GM19025 (cell line): ENCODE results near the gene CTSF.
A peak's percentile ranks its signal among the peaks of the same experiment; 100 is the strongest.
"Not testable (repeated sequence)": the region's sequence is repeated elsewhere in the genome, so short reads cannot be mapped to it uniquely, and the experiment has no call there.

ENCODE experiments used
- ATAC-seq: cut with Tn5 transposase; IDR thresholded peaks from one replicate; pipeline ENCODE4 v1.9.1; 2021; ENCODE audit warnings: mild to moderate bottlenecking, low read depth, moderate library complexity; ENCODE audit not compliant: unreplicated experiment

Gene CTSF

DNA sequence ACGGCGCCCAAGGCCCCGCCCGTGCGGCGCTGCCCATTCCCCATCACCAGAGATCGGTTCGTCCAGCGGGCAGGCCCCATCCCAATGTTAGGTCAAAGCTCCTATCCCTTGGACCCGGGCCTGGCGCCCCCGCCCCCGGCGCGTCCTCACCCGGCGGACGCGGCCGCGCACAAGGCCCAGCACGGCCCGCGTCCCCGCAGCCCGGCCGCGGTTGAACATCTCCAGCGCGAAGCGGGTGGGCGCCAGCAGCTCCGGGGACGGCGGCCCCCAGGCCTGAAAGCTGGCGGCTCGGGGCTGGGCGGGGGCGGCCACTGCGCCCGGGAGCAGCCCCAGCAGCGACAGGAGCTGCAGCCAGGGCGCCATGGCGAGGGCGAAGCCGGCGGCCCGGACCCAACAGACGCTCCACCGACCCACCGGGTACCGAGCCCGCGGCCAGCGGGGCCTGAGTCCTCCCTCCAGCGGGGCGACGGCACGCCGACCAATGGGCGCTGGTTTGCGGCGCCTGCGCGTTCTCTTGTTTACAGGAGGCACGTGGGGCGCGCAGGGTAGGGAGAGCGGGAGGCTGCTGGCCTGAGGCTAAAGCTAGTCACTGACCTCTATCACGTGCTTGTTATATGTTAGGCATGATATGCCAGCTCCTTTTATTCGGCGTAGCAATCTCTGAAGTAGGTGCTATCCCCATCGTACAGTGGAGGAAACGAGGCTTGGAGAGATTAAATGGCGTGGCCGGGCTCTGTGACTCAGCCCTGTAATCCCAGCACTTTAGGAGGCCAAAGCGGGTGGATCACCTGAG, at the start of gene CTSF:
Gene CTSF, minus strand, starts transcription at position 483 of the 793 bp plus-strand sequence. Its CDS starts 120 bp downstream, at position 363.
- ATAC-seq: no peak

DNA sequence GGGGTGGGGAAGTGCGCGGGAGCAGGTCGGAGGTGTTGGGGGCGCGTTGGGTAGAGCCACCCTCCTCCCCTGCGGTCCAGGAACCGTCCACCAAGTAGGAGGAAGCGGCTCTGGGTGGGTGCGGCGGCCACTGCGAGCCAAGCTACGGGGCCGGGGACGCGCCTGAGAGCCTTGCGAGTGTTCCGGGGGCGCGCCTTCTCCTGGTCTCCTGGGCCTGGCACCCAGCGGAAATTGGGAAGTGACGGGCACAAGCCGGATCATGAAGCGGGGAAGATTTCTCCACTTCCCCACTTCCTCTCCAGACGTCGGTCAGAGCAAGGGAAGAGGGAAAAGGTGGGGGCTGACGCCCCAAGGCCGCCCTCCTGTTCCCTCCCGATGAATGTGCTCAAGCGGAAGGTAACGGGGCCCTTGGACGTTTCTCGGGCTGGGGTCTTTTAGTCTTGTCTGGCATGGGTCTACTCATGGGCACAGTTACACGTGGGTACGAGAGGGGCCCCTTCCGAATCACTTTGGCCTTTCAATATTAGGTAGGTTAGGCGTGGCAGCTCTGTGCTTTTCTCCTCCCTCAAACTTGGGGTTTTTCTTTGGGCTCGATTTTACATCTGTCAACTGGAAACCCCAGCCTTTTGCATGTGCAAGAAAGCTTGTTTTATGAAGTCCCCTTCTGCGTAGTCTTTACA, 48.9 kb upstream of the CTSF start:
- ATAC-seq: no peak

DNA sequence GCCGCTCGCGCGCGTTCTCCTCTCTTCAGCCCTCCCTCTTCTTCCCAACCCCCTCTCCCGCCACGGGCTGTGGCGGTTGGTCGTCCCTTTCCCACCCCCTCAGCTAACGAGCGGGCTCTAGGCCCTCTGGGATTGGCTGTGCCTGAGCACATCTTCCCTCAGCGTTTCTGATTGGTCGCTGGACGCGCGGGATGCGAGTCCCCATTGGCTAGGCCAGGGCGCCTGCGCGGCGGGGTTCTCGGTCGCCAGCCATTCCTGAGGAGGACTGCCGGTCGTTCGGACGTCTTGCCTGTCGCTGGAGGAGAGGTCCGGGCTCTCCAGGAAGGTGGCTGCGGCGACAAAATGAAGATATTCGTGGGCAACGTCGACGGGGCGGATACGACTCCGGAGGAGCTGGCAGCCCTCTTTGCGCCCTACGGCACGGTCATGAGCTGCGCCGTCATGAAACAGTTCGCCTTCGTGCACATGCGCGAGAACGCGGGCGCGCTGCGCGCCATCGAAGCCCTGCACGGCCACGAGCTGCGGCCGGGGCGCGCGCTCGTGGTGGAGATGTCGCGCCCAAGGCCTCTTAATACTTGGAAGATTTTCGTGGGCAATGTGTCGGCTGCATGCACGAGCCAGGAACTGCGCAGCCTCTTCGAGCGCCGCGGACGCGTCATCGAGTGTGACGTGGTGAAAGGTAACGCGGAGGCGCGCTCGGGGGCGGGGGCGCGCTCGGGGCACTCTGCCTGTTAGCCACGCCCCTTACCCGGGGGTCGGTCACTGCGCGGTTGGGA, 48.2 kb upstream of the CTSF start, which contains the start of gene RBM14:
Gene RBM14, plus strand, starts transcription at position 252 of the 776 bp plus-strand sequence. Its CDS starts 91 bp downstream, at position 343.
- peak; percentile 93 for ATAC-seq

DNA sequence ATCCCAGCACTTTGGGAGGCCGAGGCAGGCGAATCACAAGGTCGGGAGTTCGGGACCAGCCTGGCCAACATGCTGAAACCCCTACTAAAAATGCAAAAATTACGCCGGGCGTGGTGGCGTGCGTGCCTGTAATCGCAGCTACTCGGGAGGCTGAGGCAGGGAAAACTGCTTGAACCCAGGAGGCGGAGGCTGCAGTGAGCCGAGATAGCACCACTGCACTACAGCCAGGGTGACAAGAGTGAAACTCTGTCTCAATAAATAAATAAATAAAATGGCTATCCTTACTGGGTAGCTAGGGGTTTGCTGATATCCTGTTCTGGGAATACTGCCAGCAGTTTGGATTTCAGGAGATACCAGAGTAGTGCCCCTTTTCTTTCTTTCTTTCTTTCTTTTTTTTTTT, 45.7 kb upstream of the CTSF start:
- no peak for ATAC-seq

DNA sequence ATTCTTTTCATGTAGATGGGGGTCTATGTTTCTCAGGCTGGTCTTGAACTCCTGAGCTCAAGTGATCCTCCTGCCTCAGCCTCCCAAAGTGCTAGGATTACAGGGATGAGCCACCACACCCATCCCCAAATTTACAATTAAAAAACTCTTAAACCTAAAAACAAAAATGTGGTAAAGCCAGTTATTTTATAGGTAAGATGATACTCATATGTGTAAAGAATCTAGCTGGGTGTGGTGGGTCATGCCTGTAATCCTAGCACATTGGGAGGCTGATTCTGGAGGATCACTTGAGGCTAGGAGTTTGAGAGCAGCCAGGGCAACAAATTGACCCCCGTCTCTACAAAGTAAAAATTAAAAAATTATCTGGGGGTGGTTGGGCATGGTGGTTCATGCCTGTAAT, 44.1 kb upstream of the CTSF start:
- ATAC-seq: no peak

DNA sequence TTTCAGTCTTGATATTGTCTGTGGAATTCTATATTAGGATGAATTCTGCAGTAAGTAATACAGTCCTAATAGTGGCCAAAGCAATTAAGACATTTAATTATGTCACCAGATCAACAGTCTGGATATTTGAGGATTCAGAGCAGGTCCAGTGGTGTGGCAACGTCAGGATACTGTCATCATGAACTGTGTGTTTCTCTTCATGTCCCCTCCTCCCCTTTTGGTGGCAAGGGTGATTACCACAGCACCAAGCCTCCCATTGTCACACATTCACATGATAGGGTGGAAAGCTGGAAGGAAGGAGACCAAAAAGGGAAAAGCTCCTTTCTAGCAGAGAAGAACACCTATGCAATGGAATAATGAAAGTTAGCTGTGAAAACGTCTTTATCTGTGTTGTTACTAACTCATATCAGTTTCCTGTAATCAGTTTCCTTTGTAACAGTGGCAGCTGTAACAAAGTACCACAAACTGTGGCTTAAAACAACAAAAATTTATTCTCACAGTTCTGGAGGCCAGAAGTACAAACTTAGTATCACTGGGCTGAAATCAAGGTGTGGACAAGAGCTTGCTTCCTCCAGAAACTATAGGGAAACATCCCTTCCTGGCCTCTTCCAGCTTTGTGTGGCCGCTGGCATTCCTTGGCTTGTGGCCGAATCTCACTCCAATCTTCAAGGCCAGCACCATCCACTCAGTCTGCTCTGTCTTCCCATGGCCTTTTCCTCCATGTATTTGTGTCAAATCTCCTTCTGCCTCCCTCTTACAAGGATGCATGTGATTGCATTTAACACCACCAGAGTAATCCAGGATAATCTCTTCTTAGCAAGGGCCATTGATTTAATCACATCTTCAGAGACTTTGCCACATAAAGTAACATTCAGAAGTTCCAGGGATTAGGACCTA, 41.6 kb upstream of the CTSF start:
- no peak for ATAC-seq

DNA sequence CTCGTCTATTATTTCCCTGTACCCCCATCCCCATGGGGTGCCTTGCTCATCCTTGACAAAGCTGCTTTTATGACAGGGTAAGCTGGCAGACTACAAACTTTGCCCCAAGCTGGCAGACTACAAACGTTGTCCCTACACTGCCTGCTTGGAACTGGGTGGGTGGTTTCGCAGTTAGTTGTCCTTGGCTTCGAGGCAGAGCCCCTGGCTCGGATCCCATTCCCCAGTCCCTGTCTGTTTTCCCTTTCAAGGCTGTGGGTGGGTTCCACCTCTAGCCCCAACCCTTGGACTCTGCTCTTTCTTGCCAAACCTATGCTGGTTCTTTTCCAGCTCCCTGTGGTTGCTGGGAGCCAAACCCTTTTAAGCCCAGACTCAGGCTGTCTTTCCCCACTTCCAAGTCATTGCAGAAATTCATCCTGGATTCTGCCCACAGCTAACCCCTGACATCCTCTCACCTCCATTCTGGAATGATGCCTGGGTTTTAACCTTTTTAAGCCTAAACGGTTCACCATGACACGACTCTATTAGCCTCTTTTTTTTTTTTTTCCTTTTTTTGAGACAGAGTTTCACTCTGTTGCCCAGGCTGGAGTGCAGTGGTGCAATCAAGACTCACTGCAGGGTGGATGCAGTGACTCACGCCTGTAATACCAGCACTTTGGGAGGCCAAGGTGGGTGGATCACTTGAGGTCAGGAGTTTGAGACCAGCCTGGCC, 38.9 kb upstream of the CTSF start:
- ATAC-seq: no peak

DNA sequence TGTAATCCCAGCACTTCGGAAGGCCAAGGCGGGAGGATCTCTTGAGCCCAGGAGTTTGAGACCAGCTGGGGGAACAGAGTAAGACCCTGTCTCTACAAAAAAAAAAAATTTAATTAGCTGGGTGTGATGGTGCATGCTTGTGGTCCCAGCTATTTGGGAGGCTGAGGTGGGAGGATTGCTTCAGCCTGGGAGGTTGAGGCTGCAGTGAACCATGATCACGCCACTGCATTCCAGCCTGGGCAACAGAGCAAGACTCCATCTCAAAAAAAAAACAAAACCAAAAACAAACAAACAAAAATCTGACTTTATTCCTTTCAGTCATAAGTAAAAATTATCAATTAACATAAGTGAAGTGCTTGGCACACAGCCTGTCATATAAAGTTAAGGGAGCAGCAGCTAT, 38.2 kb upstream of the CTSF start:
- ATAC-seq: not testable (repeated sequence)

DNA sequence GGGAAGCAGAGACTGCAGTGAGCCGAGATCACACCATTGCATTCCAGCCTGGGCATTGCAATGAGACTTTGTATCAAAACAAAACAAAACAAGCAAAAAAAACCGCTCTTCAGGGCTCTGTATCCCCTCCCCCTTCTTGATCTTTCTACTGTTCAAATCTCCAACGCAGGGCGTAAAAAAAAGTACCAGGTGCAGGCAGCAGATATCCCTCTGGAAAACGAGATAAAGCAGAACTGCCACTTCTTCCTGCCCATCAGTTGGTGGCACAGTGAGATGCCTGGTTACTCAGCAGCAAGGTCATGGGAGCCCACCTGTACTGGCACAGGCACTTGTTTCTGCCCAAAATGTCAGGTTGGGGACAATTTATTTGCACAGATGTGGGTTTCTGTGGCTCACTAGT, 35.7 kb upstream of the CTSF start:
- ATAC-seq: no peak

DNA sequence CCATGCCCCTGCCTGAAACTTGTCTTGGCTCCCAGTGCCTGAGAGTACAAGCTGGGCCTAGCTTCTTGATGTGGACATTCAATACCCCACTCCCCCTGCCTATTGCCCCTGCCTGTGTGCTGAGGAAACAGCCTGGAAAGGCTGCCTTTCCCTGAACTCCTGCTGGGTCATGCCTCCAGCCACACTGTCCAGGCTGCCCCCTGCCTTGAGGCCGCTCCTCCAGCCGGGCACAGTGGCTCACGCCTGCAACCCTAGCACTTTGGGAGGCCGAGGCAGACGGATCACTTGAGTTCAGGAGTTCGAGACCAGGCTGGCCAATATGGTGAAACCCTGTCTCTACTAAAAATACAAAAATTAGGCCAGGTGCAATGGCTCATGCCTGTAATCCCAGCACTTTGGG, 34.7 kb upstream of the CTSF start:
- no peak for ATAC-seq

DNA sequence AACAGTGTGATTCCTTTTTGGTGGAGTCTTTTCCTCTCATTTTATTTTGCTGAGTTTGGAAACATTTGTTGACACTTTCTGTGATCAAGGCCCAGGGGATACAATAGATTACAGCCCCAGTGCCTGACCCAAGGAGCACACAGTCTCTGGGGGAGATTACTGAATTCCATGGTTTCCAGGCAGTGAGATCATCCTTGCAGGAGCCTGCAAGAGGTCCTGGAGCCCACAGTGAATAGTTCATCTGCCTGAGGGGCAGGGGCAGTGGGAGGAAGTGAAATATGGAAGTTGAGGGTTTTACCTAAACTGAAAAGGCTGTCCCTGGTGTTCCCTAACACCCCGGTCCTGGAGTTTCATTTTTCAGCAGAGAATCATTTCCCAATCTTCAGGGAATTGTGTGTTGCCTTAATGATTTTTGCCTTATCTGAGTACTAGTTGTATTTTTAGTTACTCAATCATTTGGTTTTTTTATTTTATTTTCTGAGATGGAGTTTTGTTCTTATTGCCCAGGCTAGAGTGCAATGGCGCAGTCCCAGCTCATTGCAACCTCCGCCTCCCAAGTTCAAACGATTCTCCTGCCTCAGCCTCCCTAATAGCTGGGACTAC, 32.3 kb upstream of the CTSF start:
- no peak for ATAC-seq

DNA sequence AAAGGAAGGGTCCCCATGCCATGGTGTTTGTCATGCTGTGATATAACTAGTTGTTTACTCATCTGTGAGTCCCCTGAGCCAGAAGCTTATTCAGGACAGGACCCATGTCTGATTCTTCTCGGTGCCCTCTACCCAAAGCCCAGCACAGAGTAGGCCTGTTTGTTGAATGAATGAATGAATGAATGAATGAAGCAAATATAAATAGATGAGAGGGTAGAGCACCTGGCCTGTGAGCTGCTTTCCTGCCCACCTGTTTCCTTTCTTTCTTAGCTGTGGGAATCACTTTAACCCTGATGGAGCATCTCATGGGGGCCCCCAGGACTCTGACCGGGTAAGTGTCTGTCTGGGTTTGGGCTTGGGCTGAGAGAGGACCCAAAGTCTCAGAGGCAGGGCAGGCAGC, 31.8 kb upstream of the CTSF start:
- ATAC-seq: no peak

DNA sequence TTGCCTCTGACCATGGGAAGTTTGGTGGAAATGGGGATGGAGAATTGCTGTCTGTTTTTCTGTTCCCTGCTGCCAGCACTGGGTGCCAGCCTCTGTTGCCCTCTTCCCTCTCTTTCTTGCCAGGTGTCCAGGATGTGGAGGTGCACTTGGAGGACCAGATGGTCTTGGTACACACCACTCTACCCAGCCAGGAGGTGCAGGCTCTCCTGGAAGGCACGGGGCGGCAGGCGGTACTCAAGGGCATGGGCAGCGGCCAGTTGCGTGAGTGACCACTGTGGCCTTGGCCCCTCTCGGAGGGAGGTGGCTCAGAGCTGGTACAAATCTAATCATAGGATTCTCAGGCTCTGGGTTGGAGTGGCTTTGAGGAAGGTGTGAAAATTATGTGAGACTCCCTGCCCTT, 30.6 kb upstream of the CTSF start:
- ATAC-seq: no peak

DNA sequence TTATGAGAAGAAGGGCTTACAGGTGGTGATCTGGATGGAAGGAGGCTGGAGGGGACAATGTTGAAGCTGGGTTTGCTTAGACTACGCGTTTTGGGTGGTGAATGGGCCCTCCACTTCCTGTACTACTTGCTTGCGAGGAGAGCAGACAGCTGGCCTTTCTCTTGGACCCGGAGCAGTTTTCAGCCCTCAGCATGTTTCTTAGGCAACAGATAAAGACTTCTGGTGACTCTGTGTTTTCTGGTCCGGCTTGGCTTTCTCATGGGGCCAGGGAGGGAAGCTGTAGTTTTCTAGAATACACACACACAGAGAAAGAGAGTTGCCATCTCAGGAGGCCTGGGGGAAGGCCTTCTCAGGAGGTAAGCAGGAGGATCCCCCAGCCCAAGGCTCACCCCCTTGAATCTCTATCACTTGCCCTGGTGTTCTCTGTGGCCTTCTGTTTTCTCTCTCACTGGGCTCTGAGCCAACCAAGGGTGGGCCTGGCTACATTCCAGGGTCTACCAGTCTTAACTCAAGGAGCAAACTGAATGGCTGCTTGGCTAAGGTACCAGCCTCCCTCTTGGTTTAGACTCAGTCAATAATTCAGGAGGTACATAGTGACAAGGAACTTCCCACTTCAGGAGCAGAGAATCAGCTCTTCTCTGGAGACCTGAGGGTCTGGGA, 27.0 kb upstream of the CTSF start:
- ATAC-seq: no peak

DNA sequence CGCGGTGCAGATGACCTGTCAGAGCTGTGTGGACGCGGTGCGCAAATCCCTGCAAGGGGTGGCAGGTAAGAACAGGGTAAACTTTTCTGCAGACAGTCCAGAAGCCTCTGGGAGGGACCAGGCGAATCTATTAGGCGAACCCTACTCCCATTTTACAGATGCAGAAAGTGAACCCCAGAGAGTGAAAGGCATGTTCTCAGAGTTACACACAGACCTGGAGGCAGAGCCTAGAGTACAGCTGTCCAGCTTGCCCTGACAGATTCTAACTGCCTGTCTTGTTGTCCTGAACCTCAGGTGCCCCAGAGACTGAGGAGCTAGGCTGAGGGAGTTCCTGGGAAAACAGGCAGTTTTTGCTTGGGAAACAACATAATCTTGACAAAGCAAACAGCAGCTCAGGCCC, 25.2 kb upstream of the CTSF start:
- no peak for ATAC-seq

DNA sequence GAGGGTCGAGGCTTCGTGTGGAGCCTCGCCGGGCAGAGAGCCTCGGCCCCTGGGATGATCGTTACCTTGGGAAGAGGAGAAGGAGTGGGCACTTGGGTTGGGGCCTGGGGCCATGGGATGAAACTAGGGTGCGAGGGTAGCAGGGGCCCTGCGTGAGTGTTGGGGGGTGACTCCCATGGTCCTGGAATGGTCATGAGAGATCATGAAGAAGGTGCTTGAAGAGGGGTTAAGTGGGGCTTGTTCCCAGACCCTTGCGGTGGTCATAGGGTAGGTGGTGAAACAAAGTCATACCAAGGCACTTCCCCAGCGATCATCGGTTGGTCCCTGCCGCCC, 24.9 kb upstream of the CTSF start:
- ATAC-seq: no peak

DNA sequence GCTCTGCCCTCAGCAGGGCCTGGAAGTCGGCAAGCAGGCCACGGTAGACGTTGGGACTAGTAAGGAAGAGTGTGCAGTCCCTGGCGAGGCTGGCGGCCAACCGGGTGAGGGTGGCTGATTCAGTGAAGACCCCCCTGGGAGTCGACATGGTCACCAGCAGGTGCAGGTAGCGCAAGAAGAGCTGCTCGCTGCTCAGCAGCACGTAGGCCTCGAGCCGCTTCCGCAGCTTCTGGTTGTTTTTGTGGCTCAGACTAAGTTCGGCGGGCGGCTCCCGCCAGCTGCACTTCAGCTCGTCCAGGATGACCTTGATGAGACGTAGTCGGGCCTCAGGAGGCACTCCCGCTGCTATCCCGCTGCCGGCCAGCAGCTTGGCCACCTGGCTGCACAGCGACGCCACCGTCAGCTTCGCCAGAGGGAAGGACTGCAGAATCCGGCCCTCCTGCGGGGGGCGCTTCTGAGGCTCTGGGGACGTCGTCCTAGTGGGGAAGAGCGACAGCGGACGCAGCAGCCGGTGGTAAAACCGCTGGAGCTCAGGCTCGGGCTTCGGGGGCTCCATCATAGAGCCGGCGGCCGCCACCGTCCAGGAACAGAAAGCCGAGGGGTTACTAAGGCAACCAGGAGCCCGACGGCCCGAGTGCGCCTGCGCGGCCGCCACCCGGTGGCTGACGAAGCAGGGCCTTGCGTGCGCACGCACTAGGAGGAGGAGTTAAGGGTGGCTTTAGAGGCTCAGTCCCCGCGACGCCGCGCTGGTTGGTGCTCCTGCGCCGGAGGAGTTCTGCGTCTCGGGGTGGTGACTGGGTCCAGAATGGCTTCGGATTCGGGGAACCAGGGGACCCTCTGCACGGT, 24.3 kb upstream of the CTSF start, which contains the start of the genes CCDC87 and CCS:
Gene CCDC87, minus strand, starts transcription at position 607 of the 846 bp plus-strand sequence. Its CDS starts 48 bp downstream, at position 559.
Gene CCS, plus strand, starts transcription at position 729 of the 846 bp plus-strand sequence. Its CDS starts 77 bp downstream, at position 806.
- peak; percentile 94 for ATAC-seq

DNA sequence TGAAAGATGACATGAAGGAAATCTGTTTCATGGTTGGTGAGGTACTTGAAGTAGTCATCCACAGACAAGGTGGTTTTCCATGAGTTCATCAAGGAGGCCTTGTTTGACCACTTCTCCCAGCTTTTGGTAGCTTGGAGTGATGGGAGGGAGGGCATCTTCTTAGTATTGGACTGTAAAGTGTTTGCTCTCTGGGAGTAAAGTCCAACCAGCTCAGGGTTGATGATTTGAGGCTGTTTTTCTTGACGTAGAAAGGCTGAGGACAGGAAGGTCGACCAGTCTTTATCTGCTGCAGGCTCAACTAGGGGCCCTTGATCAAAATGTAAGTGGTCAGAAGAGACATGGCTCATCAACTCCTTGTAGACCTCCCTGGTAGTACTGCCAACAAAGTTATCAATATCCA, 22.8 kb upstream of the CTSF start:
- ATAC-seq: no peak
